GM12864 (cell line): ENCODE measurements around the gene ADCY4.
A peak's percentile ranks its signal among the peaks of the same experiment; 100 is the strongest.

Experiments used
- DNase-seq: peaks from one replicate; pipeline ENCODE4 v3.0.0-alpha.2; 2011; ENCODE audit warnings: low read depth
- H3K4me3 ChIP-seq: 2 replicates; pipeline ENCODE4 v1.5.1; 2011; ENCODE audit warnings: mild to moderate bottlenecking, low read depth, low read length, control low read depth
- CTCF ChIP-seq: IDR thresholded peaks from 2 replicates; pipeline ENCODE4 v1.5.1; 2011; ENCODE audit warnings: low read depth, mild to moderate bottlenecking, moderate library complexity, low read length, control low read depth, inconsistent platforms; ENCODE audit errors: missing control alignments

ADCY4 gene

GRCh38 chr14:24307156-24307574, 27.7 kb downstream of the ADCY4 start:
- no peak for DNase-seq
- no peak overlapping the region for H3K4me3 ChIP-seq
- TF ChIP-seq CTCF = no peak

GRCh38 chr14:24304019-24304387, 30.9 kb downstream of the ADCY4 start:
- H3K4me3 ChIP-seq = no peak overlapping the region
- no peak for DNase-seq
- no peak for TF ChIP-seq CTCF

GRCh38 chr14:24300326-24300980, 34.4 kb downstream of the ADCY4 start:
- DNase-seq = no peak

GRCh38 chr14:24299255-24300191, 35.3 kb downstream of the ADCY4 start, which contains the start of the genes DHRS1 and NOP9:
TSS of gene DHRS1 (minus strand) at chr14:24299780. CDS start at chr14:24299106, 674 bp downstream.
TSS of gene NOP9 (plus strand) at chr14:24299850. CDS start at chr14:24299955, 105 bp downstream.
- no peak for TF ChIP-seq CTCF
- peak; percentile 69 for DNase-seq
- peak within 1 kb of the TSS; percentile 74 for H3K4me3 ChIP-seq

More at GRCh38 chr14:24300326-24300980, 34.4 kb downstream of the ADCY4 start:
- H3K4me3 ChIP-seq = peak overlapping the region; percentile 74
- TF ChIP-seq CTCF = no peak

GRCh38 chr14:24298892-24299254, 36.0 kb downstream of the ADCY4 start:
- DNase-seq = no peak
- no peak for TF ChIP-seq CTCF
- H3K4me3 ChIP-seq = peak overlapping the region; percentile 74

GRCh38 chr14:24297190-24297964, 37.5 kb downstream of the ADCY4 start:
- no peak overlapping the region for H3K4me3 ChIP-seq
- DNase-seq = no peak
- TF ChIP-seq CTCF = peak; percentile 29
